NB4 (cell line): ENCODE results near the gene TYMP.

ENCODE experiments used
- DNase-seq: peaks from one replicate; pipeline ENCODE4 v3.0.0; 2010; ENCODE audit warnings: low read depth
- H3K4me3 ChIP-seq: one replicate; pipeline ENCODE4 v1.5.1; 2011; ENCODE audit warnings: mild to moderate bottlenecking, low read depth, low read length, moderate library complexity
- CTCF ChIP-seq: IDR thresholded peaks from one replicate; pipeline ENCODE4 v1.5.1; 2012; ENCODE audit warnings: low read depth, low read length
- MYC ChIP-seq: IDR thresholded peaks from 2 replicates; pipeline ENCODE4 v1.6.1; 2011; ENCODE audit warnings: low read depth, low read length
- POLR2A ChIP-seq: IDR thresholded peaks from 2 replicates; pipeline ENCODE4 v1.6.1; 2011; ENCODE audit warnings: mild to moderate bottlenecking; ENCODE audit not compliant: insufficient read length; ENCODE audit errors: extremely low read depth
- TF ChIP-seq, protein P1 (sequence below): IDR thresholded peaks from 2 replicates; pipeline ENCODE4 v1.6.1; 2011; ENCODE audit warnings: low read depth, low read length

TYMP gene

DNA sequence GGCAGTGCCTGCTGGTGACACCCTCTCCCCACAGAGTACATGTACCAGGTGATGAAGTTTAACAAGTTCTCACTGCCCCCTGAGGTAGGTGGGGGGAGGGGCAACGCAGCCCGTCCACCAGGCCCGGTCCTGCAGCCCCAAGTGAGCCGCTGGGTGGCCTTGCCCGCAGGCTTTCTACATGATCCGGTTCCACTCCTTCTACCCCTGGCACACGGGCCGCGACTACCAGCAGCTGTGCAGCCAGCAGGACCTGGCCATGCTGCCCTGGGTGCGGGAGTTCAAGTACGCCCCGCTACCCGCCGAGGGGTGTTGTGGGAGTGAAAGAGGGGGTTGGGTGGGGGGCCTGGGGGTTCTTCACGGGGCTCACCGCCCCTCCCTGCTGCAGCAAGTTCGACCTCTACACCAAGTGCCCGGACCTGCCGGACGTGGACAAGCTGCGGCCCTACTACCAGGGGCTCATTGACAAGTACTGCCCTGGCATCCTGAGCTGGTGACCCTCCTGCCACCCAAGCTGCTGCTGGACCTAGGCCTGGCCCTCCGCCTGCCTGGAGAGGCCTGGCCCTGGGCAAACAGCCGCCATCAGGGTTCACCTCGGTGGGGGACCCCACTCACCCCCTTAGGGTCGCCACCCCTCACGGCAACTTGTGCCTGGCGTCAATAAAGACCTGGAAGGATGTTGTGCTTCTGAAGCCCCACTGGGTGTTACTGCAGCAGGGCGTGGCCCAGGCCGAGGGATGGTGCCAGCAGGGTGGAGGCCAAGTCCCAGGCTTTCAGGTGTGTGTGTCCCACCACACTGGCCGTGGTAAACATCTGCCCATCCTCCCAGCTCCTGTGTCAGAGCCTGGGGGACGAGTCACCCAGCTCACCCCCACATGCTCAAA is 40.2 kb downstream of the TYMP start:
- H3K4me3 ChIP-seq: no peak overlapping the region
- no peak for DNase-seq
- TF ChIP-seq POLR2A (no peak), MYC (no peak), CTCF (no peak)
- TF ChIP-seq, protein P1, sequence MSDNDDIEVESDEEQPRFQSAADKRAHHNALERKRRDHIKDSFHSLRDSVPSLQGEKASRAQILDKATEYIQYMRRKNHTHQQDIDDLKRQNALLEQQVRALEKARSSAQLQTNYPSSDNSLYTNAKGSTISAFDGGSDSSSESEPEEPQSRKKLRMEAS: no peak

DNA sequence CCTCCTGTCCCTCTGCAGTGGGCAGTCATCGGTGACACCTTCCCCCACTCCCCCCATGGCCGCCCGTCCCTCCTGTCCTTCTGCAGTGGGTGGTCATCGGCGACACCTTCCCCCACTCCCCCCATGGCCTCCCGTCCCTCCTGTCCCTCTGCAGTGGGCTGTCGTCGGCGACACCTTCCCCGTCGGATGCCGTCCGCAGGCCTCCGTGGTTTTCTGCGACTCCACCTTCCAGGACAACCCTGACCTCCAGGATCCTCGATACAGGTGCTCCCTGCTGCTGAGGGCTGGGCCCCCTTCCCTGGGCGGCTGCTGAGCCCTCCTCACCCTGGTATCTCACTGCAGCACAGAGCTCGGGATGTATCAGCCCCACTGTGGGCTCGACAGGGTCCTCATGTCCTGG is 40.9 kb downstream of the TYMP start:
- TF ChIP-seq, protein P1: no peak
- TF ChIP-seq POLR2A (no peak), MYC (no peak), CTCF (no peak)
- no peak for DNase-seq
- no peak overlapping the region for H3K4me3 ChIP-seq

DNA sequence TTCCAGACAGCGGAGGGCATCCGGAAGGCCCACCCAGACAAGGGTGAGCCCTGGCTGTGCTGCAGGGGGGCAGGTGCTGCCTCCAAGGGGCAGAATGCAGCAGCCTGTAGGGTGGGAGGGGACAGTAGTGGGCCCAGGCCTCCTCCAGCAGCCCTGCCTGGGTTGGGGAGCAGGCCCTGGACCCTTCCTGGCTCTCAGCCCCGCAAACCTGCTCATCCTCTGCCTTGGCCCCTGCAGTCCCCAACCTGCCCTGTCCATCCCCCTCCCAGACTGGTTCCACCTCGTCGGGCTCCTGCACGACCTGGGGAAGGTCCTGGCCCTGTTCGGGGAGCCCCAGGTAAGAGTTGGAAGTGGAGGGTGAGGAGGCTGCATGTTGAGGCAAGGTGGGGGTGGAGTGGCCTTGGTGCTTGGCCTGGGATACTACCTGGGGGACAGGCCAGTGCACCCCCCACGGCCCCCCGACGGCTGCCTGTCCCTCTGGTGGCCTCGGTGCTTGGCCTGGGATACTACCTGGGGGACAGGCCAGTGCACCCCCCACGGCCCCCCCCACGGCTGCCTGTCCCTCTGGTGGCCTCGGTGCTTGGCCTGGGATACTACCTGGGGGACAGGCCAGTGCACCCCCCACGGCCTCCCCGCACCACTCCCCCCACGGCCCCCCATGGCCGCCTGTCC is 41.7 kb downstream of the TYMP start:
- DNase-seq: no peak
- TF ChIP-seq POLR2A: no peak
- TF ChIP-seq CTCF: no peak
- TF ChIP-seq, protein P1: no peak
- no peak for TF ChIP-seq MYC
- H3K4me3 ChIP-seq: no peak overlapping the region

GRCh38 chr22:50487290-50488005 is 42.4 kb downstream of the TYMP start:
- DNase-seq: no peak
- TF ChIP-seq MYC: no peak
- TF ChIP-seq, protein P1: no peak
- TF ChIP-seq CTCF: no peak
- TF ChIP-seq POLR2A: no peak
- no peak overlapping the region for H3K4me3 ChIP-seq

GRCh38 chr22:50486561-50487289 is 43.1 kb downstream of the TYMP start, which contains the start of gene MIOX:
TSS of gene MIOX (plus strand) at chr22:50486859. CDS start at chr22:50486898, 39 bp downstream.
- H3K4me3 ChIP-seq: no peak within 1 kb of the TSS
- no peak for DNase-seq
- TF ChIP-seq, protein P1: no peak
- TF ChIP-seq MYC (no peak), CTCF (no peak), POLR2A (no peak)
